Activated gamma-delta T cell treated with anti-CD3 and anti-CD28 coated beads, Interleukin-2, amount 50 U/mL, for 16 hours (primary cell): Measurements from ENCODE around the gene FXYD7.

Experiments
- DNase-seq: peaks from one replicate; pipeline ENCODE4 v3.0.0-alpha.2; 2020; ENCODE audit warnings: low read depth

Gene FXYD7

DNA sequence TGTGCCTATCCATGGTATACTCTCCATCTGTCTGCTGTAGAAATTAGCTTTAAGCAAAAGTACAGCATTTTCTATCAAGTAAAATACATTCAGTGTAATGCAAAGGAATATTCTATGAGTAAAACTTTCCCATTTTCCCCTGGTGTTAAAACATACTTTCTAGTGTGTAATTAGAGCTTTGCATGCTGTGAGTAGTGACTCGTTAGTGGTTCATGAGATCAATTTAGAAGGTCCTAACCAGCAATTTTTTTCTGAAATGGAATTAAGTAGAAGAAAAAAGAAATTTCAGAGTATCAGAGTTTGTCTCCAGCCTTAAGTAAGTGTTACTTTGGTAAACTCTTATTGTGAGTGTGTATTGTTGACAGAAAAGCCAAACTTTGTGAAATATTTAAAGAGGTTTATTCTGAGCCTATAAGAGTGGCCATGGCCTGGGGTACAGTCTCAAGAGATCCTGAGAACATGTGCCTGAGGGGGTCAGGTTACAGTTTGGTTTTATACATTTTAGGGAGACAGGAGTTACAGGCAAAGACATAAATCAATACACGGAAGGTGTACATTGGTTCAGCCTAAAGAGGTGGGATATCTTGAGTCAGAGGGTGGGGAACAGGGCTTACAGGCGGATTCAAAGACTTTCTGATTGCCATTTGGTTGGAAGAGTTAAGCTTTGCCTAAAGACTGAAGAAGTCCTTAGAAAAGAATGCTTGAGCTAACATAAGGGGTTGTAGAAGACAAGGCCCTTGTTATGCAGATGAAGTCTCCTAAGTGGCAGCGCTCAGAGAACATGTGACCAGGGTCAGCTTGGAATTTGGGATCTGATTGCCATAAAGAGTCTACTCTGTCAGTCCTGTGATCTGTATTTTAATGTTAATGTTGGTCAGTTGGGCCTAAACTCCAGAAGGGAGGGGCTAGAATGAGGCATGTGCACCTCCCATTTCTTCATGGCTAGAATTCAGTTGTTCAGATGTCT is 60.0 kb downstream of the FXYD7 start:
- no peak for DNase-seq
